ENCODE measurements around the gene UXS1. TPM values are rescaled to one million over a fixed set of nuclear protein-coding genes. Genes with fewer than 3 reads are reported as not detected.
"Not testable (repeated sequence)": the region's sequence is repeated elsewhere in the genome, so short reads cannot be mapped to it uniquely, and the experiment has no call there.

Gene UXS1
- polyA plus RNA-seq (2013), result 49.0 and 50.2 TPM in 2 replicates

DNA sequence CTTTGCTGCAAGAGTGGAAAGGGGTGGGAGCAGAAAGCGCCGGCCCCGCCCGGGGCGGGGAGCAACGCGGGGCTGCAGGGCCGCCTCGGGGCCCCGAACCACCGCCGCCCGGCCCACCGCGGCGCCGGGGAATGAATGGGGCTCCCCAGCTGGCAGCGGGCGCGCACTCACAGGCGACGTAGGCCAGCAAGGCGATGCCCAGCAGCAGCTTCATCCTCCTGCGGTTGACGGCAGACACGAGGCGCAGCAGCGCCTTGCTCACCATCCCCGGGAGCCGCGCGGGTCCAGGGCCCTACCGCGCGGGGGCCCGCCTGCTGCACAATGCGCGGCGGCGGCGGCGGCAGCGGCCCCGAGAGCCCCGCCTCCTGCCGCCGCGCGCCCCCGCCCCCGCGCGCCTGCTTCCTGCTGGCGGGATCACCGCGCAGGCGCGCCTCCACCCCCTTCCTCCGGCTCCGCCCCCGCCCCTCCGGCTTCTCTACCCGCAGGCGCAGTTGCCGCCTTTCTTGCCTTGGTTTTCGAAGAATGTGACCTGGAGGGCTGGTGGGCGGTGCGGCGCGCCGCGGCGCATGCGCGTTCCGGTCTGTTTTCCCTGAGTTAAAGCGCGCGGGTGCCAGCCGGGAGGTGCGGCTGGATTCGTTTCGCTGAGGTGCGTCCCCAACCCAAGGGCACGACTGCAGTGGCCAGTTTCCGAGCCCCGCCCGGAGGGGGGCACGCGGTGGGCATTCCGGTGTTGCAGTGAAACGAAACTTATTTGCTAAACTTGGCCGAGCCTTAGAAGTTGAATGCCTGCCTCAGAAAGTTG, at the start of gene UXS1:
Gene UXS1 (minus strand): TSS at position 325 of the 802 bp plus-strand sequence. CDS start 60 bp downstream, at position 265.
- H2AK5ac ChIP-seq (ENCODE audit: low read length), result no peak within 1 kb of the TSS
- peak within 1 kb of the TSS; percentile 77 for H4K12ac ChIP-seq (ENCODE audit: low read depth, low read length)
- WGBS (ENCODE audit: extremely low coverage, insufficient coverage, insufficient read length), result no CpG with 5 or more reads among the region's 93 CpGs
- H2BK5ac ChIP-seq (ENCODE audit: low read depth, low read length, poor library complexity), result peak within 1 kb of the TSS; percentile 57
- no peak within 1 kb of the TSS for H3K23ac ChIP-seq (ENCODE audit: low read length)
- H2BK120ac ChIP-seq (ENCODE audit: insufficient read depth, low read length, poor library complexity), result peak within 1 kb of the TSS; percentile 74
- peak within 1 kb of the TSS; percentile 80 for H3K14ac ChIP-seq (ENCODE audit: low read length)
- no peaks in the 10 kb centered on the region for H3K9me3 ChIP-seq (ENCODE audit: insufficient read depth, low read depth, low read length)
- H3K4ac ChIP-seq (ENCODE audit: low read depth, low read length), result peak within 1 kb of the TSS; percentile 95
- H3K27me3 ChIP-seq (ENCODE audit: insufficient read depth, low read length), result no peaks in the 10 kb centered on the region
- peak within 1 kb of the TSS; percentile 77 for H4K91ac ChIP-seq (ENCODE audit: low read depth, low read length)
- DNase-seq, result peak; percentile 98 to 99
- H3K9ac ChIP-seq (ENCODE audit: low read length), result peak within 1 kb of the TSS; percentile 94
- H4K8ac ChIP-seq (ENCODE audit: low read depth, low read length), result peak within 1 kb of the TSS; percentile 94
- H3K27ac ChIP-seq (ENCODE audit: low read depth, low read length), result peak within 1 kb of the TSS; percentile 61
- H3K79me1 ChIP-seq (ENCODE audit: low read length), result peaks cover 9% of the 10 kb centered on the region
- H3K4me2 ChIP-seq (ENCODE audit: low read length), result peak within 1 kb of the TSS; percentile 92
- peak within 1 kb of the TSS; percentile 96 for H2AFZ ChIP-seq (ENCODE audit: insufficient read depth, low read length, poor library complexity)
- peak within 1 kb of the TSS; percentile 89 for H3K18ac ChIP-seq (ENCODE audit: low read length)
- H2BK12ac ChIP-seq (ENCODE audit: low read length), result no peak within 1 kb of the TSS
- H3K79me2 ChIP-seq (ENCODE audit: control insufficient read depth, insufficient read depth, low read length, poor library complexity), result peaks cover 10% of the 10 kb centered on the region
- peaks cover 4 to 11% of the 10 kb centered on the region in 2 experiments for H3K4me1 ChIP-seq (ENCODE audit: control insufficient read depth in 1 of 2, insufficient read depth in 2 of 2, low read length in 2 of 2)
- no peaks in the 10 kb centered on the region for H3K36me3 ChIP-seq (ENCODE audit: control insufficient read depth in 1 of 2, insufficient read depth in 2 of 2, low read length in 2 of 2)
- peak within 1 kb of the TSS; percentile 84 for H3K4me3 ChIP-seq (ENCODE audit: low read depth, low read length)

GRCh38 chr2:106239491-106239890, 45.4 kb upstream of the UXS1 start:
- H3K9ac ChIP-seq (ENCODE audit: low read length); H3K4me2 ChIP-seq (ENCODE audit: low read length); H3K36me3 ChIP-seq (ENCODE audit: control insufficient read depth in 1 of 2, insufficient read depth in 2 of 2, low read length in 2 of 2); H4K8ac ChIP-seq (ENCODE audit: low read depth, low read length); H2BK12ac ChIP-seq (ENCODE audit: low read length); H3K79me1 ChIP-seq (ENCODE audit: low read length); H3K9me3 ChIP-seq (ENCODE audit: insufficient read depth, low read depth, low read length); H3K18ac ChIP-seq (ENCODE audit: low read length); H2AFZ ChIP-seq (ENCODE audit: insufficient read depth, low read length, poor library complexity); H3K4me3 ChIP-seq (ENCODE audit: low read depth, low read length); H3K27ac ChIP-seq (ENCODE audit: low read depth, low read length); H3K27me3 ChIP-seq (ENCODE audit: insufficient read depth, low read length); H2BK120ac ChIP-seq (ENCODE audit: insufficient read depth, low read length, poor library complexity); H3K23ac ChIP-seq (ENCODE audit: low read length); H2AK5ac ChIP-seq (ENCODE audit: low read length); H3K14ac ChIP-seq (ENCODE audit: low read length); H3K79me2 ChIP-seq (ENCODE audit: control insufficient read depth, insufficient read depth, low read length, poor library complexity); H3K4ac ChIP-seq (ENCODE audit: low read depth, low read length); H2BK5ac ChIP-seq (ENCODE audit: low read depth, low read length, poor library complexity); H4K91ac ChIP-seq (ENCODE audit: low read depth, low read length); H4K12ac ChIP-seq (ENCODE audit: low read depth, low read length); DNase-seq; H3K4me1 ChIP-seq (ENCODE audit: control insufficient read depth in 1 of 2, insufficient read depth in 2 of 2, low read length in 2 of 2): not testable (repeated sequence)
- WGBS (ENCODE audit: extremely low coverage, insufficient coverage, insufficient read length), result no CpG with 5 or more reads among the region's 2 CpGs

GRCh38 chr2:106235392-106235791, 41.3 kb upstream of the UXS1 start:
- H4K12ac ChIP-seq (ENCODE audit: low read depth, low read length); H3K9me3 ChIP-seq (ENCODE audit: insufficient read depth, low read depth, low read length); H2BK120ac ChIP-seq (ENCODE audit: insufficient read depth, low read length, poor library complexity); H3K27ac ChIP-seq (ENCODE audit: low read depth, low read length); H3K36me3 ChIP-seq (ENCODE audit: control insufficient read depth in 1 of 2, insufficient read depth in 2 of 2, low read length in 2 of 2); H4K8ac ChIP-seq (ENCODE audit: low read depth, low read length); H3K9ac ChIP-seq (ENCODE audit: low read length); H3K27me3 ChIP-seq (ENCODE audit: insufficient read depth, low read length); H3K4me2 ChIP-seq (ENCODE audit: low read length); DNase-seq; H3K23ac ChIP-seq (ENCODE audit: low read length); H3K79me1 ChIP-seq (ENCODE audit: low read length); H3K4me3 ChIP-seq (ENCODE audit: low read depth, low read length); H2AFZ ChIP-seq (ENCODE audit: insufficient read depth, low read length, poor library complexity); H2BK12ac ChIP-seq (ENCODE audit: low read length); H2BK5ac ChIP-seq (ENCODE audit: low read depth, low read length, poor library complexity); H3K4me1 ChIP-seq (ENCODE audit: control insufficient read depth in 1 of 2, insufficient read depth in 2 of 2, low read length in 2 of 2); H3K14ac ChIP-seq (ENCODE audit: low read length); H3K79me2 ChIP-seq (ENCODE audit: control insufficient read depth, insufficient read depth, low read length, poor library complexity); H2AK5ac ChIP-seq (ENCODE audit: low read length); H3K4ac ChIP-seq (ENCODE audit: low read depth, low read length); H3K18ac ChIP-seq (ENCODE audit: low read length); H4K91ac ChIP-seq (ENCODE audit: low read depth, low read length): not testable (repeated sequence)
- no CpG with 5 or more reads among the region's 4 CpGs for WGBS (ENCODE audit: extremely low coverage, insufficient coverage, insufficient read length)

DNA sequence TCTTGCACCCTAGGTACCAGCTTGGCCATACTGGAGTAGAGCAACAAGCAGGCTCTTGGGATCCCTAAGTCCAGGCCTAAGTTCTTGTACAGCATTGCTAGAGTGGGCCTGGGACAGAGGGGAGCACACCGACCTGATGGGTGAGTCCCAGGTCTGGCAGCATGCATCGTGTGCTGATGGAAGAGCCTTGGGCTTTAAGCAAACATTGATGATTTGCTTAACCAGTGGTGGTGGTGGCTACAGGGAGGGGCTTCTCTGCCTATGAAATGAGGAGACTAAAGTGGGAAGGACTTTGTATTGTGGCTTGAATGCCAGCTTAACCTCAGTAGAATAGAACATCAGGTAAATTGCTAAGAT, 39.2 kb upstream of the UXS1 start:
- Histone ChIP-seq H2AK5ac (ENCODE audit: low read length) (no peak overlapping the region), H2AFZ (ENCODE audit: insufficient read depth, low read length, poor library complexity) (no peak overlapping the region), H3K27me3 (ENCODE audit: insufficient read depth, low read length) (no peaks in the 10 kb centered on the region), H3K23ac (ENCODE audit: low read length) (no peak overlapping the region), H2BK12ac (ENCODE audit: low read length) (no peak overlapping the region), H3K4ac (ENCODE audit: low read depth, low read length) (no peak overlapping the region), H4K91ac (ENCODE audit: low read depth, low read length) (no peak overlapping the region), H3K4me2 (ENCODE audit: low read length) (no peak overlapping the region), H2BK120ac (ENCODE audit: insufficient read depth, low read length, poor library complexity) (no peak overlapping the region), H3K27ac (ENCODE audit: low read depth, low read length) (no peak overlapping the region), H3K14ac (ENCODE audit: low read length) (no peak overlapping the region), H4K8ac (ENCODE audit: low read depth, low read length) (no peak overlapping the region), H3K9ac (ENCODE audit: low read length) (no peak overlapping the region), H3K18ac (ENCODE audit: low read length) (no peak overlapping the region), H4K12ac (ENCODE audit: low read depth, low read length) (no peak overlapping the region), H3K79me2 (ENCODE audit: control insufficient read depth, insufficient read depth, low read length, poor library complexity) (no peaks in the 10 kb centered on the region), H3K4me1 (ENCODE audit: control insufficient read depth in 1 of 2, insufficient read depth in 2 of 2, low read length in 2 of 2) (no peaks in the 10 kb centered on the region), H3K4me3 (ENCODE audit: low read depth, low read length) (no peak overlapping the region), H3K9me3 (ENCODE audit: insufficient read depth, low read depth, low read length) (peaks cover 9% of the 10 kb centered on the region), H3K36me3 (ENCODE audit: control insufficient read depth in 1 of 2, insufficient read depth in 2 of 2, low read length in 2 of 2) (no peaks in the 10 kb centered on the region), H2BK5ac (ENCODE audit: low read depth, low read length, poor library complexity) (no peak overlapping the region), H3K79me1 (ENCODE audit: low read length) (no peaks in the 10 kb centered on the region)
- no CpG with 5 or more reads among the region's 2 CpGs for WGBS (ENCODE audit: extremely low coverage, insufficient coverage, insufficient read length)
- no peak for DNase-seq
